PC-9 (cell line): ENCODE measurements around the gene CXCL17. TPM values are rescaled to one million over a fixed set of nuclear protein-coding genes. Genes with fewer than 3 reads are reported as not detected.

ENCODE experiments used
- BruUV-seq: library from RNA; stranded (reverse); fragments of 400-500 nt; replicated peaks from 2 replicates; lab custom pipeline; 2021; lab: Mats Ljungman, UMichigan
- CTCF ChIA-PET: fragments of 300-600 bp; sonication (Branson Sonifier 250); formaldehyde crosslinking; loops from one replicate; lab custom pipeline; 2022; ENCODE audit warnings: antibody characterized with exemption; lab: Charles Lee
- POLR2A ChIA-PET: fragments of 300-600 bp; sonication (Branson Sonifier 250); formaldehyde crosslinking; loops from one replicate; lab custom pipeline; 2022; ENCODE audit warnings: antibody characterized with exemption; ENCODE audit not compliant: unreplicated experiment; lab: Charles Lee
- DNase-seq, 2 experiments: peaks; one replicate each; pipeline versions ENCODE4 v3.0.0 to v3.0.0-alpha.2; 2015 to 2022; ENCODE audit warnings: mixed read lengths in 1 of 2
- H2AFZ ChIP-seq: fragments of 200-600 bp; sonication (generic); 2 replicates; pipeline ENCODE4 v1.8.1; 2017; ENCODE audit warnings: antibody characterized with exemption
- H3F3A ChIP-seq: fragments of 200-600 bp; sonication (generic); 2 replicates; pipeline ENCODE4 v1.8.1; 2017; ENCODE audit warnings: antibody characterized with exemption, mild to moderate bottlenecking, low read depth; ENCODE audit not compliant: insufficient read depth
- H3K27ac ChIP-seq: fragments of 200-600 bp; sonication (generic); 2 replicates; pipeline ENCODE4 v1.6.1; 2016; ENCODE audit warnings: mixed run types
- H3K27me3 ChIP-seq: fragments of 200-600 bp; sonication (generic); 2 replicates; pipeline ENCODE4 v1.6.1; 2016; ENCODE audit warnings: low read depth, mixed run types; ENCODE audit not compliant: insufficient read depth
- H3K36me3 ChIP-seq: fragments of 200-600 bp; sonication (generic); 2 replicates; pipeline ENCODE4 v1.6.1; 2016; ENCODE audit warnings: low read depth, mixed run types
- H3K4me1 ChIP-seq: fragments of 200-600 bp; sonication (generic); replicated peaks from 2 replicates; pipeline ENCODE4 v1.6.1; 2016; ENCODE audit warnings: mixed run types; ENCODE audit not compliant: insufficient read depth
- H3K4me2 ChIP-seq: fragments of 200-600 bp; sonication (generic); 2 replicates; pipeline ENCODE4 v1.6.1; 2017; ENCODE audit warnings: mixed run types
- H3K4me3 ChIP-seq: fragments of 200-600 bp; sonication (generic); 2 replicates; pipeline ENCODE4 v1.6.1; 2016; ENCODE audit warnings: mixed run types
- H3K79me2 ChIP-seq: fragments of 200-600 bp; sonication (generic); 2 replicates; pipeline ENCODE4 v1.6.1; 2017; ENCODE audit warnings: low read depth, mixed run types
- H3K9me2 ChIP-seq: fragments of 200-600 bp; sonication (generic); 2 replicates; pipeline ENCODE4 v1.8.1; 2017; ENCODE audit warnings: mild to moderate bottlenecking; ENCODE audit not compliant: insufficient read depth
- H3K9me3 ChIP-seq: fragments of 200-600 bp; sonication (generic); 2 replicates; pipeline ENCODE4 v1.8.1; 2016; ENCODE audit warnings: low read depth; ENCODE audit not compliant: insufficient read depth
- H4K20me1 ChIP-seq: fragments of 200-600 bp; sonication (generic); 2 replicates; pipeline ENCODE4 v1.8.1; 2017; ENCODE audit not compliant: insufficient read depth
- CTCF ChIP-seq: fragments of 200-600 bp; sonication (generic); conservative IDR thresholded peaks from 2 replicates; pipeline ENCODE4 v1.6.1; 2017; ENCODE audit warnings: mixed run types, antibody characterized with exemption, mild to moderate bottlenecking, moderate library complexity
- EZH2 ChIP-seq: fragments of 200-600 bp; sonication (generic); IDR thresholded peaks from 2 replicates; pipeline ENCODE4 v1.8.0; 2017; ENCODE audit warnings: antibody characterized with exemption, low read depth
- intact Hi-C: fragments of 100-400 bp; cut with micrococcal nuclease; formaldehyde crosslinking; loops from one replicate; pipeline ENCODE4 v1.10.0; 2022; ENCODE audit not compliant: unreplicated experiment
- total RNA-seq: library from RNA; stranded (reverse); gene quantifications from 2 replicates; pipeline ENCODE4 v1.2.3, GENCODE V29; 2021

Gene CXCL17
- total RNA-seq, 1 experiment from 2014 or later, result 0.41 TPM

- Histone ChIP-seq H3K9me2 (no peaks in the 10 kb centered on the region), H3K79me2 (no peaks in the 10 kb centered on the region), H3K27me3 (peaks cover 5% of the 10 kb centered on the region; the same call in 1 of the 2 replicates), H3F3A (peaks cover 13% of the 10 kb centered on the region), H3K4me2 (peak within 1 kb of the TSS; percentile 49; the same call in 1 of the 2 replicates), H3K36me3 (no peaks in the 10 kb centered on the region), H3K4me3 (no peak within 1 kb of the TSS), H2AFZ (no peak within 1 kb of the TSS), H3K9me3 (no peaks in the 10 kb centered on the region), H3K27ac (no peak within 1 kb of the TSS), H3K4me1 (peaks cover 27% of the 10 kb centered on the region), H4K20me1 (no peaks in the 10 kb centered on the region)
- ChIA-PET CTCF (no interaction called here), POLR2A (no interaction called here)
- intact Hi-C loops, result no loop called here
- BruUV-seq, result no TSS peak
- TF ChIP-seq CTCF (no peak), EZH2 (no peak)
- no peak for DNase-seq
Observed at GRCh38 chr19:42389899-42390298, 52.8 kb downstream of the CXCL17 start, which contains the start of gene CNFN. Gene CNFN (minus strand): TSS chr19:42390297. CDS start chr19:42389037, 1,260 bp downstream.

GRCh38 chr19:42388851-42389489 lies 53.8 kb downstream of the CXCL17 start:
- Histone ChIP-seq H3K27me3 (peaks cover 5% of the 10 kb centered on the region; the same call in 1 of the 2 replicates), H3K9me3 (no peaks in the 10 kb centered on the region), H3K4me1 (peaks cover 27% of the 10 kb centered on the region), H3K4me3 (no peak overlapping the region), H3K9me2 (no peaks in the 10 kb centered on the region), H3K27ac (no peak overlapping the region), H3F3A (peaks cover 13% of the 10 kb centered on the region), H4K20me1 (no peaks in the 10 kb centered on the region), H2AFZ (no peak overlapping the region), H3K4me2 (no peak overlapping the region), H3K79me2 (no peaks in the 10 kb centered on the region), H3K36me3 (no peaks in the 10 kb centered on the region)
- CTCF ChIA-PET, result no interaction called here
- BruUV-seq, result no TSS peak
- no peak for DNase-seq
- intact Hi-C loops, result no loop called here
- POLR2A ChIA-PET, result no interaction called here
- TF ChIP-seq CTCF, result no peak
- TF ChIP-seq EZH2, result no peak

GRCh38 chr19:42386974-42387707 lies 55.6 kb downstream of the CXCL17 start:
- intact Hi-C loops, result no loop called here
- Histone ChIP-seq H2AFZ (peak overlapping the region; percentile 87), H3K36me3 (no peaks in the 10 kb centered on the region), H4K20me1 (no peaks in the 10 kb centered on the region), H3K4me1 (peaks cover 17% of the 10 kb centered on the region), H3F3A (peaks cover 11% of the 10 kb centered on the region), H3K9me3 (no peaks in the 10 kb centered on the region), H3K79me2 (no peaks in the 10 kb centered on the region), H3K4me3 (peak overlapping the region; percentile 63), H3K27ac (peak overlapping the region; percentile 10; the same call in 1 of the 2 replicates), H3K4me2 (peak overlapping the region; percentile 83), H3K9me2 (no peaks in the 10 kb centered on the region), H3K27me3 (peaks cover 5% of the 10 kb centered on the region; the same call in 1 of the 2 replicates)
- BruUV-seq, result TSS peak; percentile 86
- ChIA-PET CTCF (interaction anchor here (0.7 kb wide), 2 partner anchors 10 to 297 kb away, joined by 3 read pairs; no protein-coding TSS in a partner anchor), POLR2A (interaction anchor here (1.2 kb wide), 1 partner anchor 9 kb away, joined by 5 read pairs; no protein-coding TSS in a partner anchor)
- peak; percentile 74 for TF ChIP-seq CTCF
- no peak for TF ChIP-seq EZH2
- DNase-seq, result peak; percentile 69 to 89
